MM.1S (cell line): Measurements from ENCODE around the gene EGF.

Experiments used
- DNase-seq: peaks from one replicate; pipeline ENCODE4 v3.0.0-alpha.2; 2015
- H2AFZ ChIP-seq: fragments of 300-600 bp; sonication (generic); 2 replicates; pipeline ENCODE4 v1.6.0; 2016; ENCODE audit warnings: antibody characterized with exemption, low read length
- H3F3A ChIP-seq: fragments of 300-600 bp; sonication (generic); 2 replicates; pipeline ENCODE4 v1.6.1; 2016; ENCODE audit warnings: mild to moderate bottlenecking, antibody characterized with exemption, low read length, moderate library complexity, mixed read lengths; ENCODE audit not compliant: insufficient read depth
- H3K27ac ChIP-seq: fragments of 300-600 bp; sonication (generic); 2 replicates; pipeline ENCODE4 v1.5.1; 2016; ENCODE audit warnings: mild to moderate bottlenecking, low read length
- H3K27me3 ChIP-seq: fragments of 300-600 bp; sonication (generic); replicated peaks from 2 replicates; pipeline ENCODE4 v1.6.0; 2016; ENCODE audit warnings: low read length; ENCODE audit not compliant: insufficient read depth
- H3K36me3 ChIP-seq: fragments of 300-600 bp; sonication (generic); replicated peaks from 2 replicates; pipeline ENCODE4 v1.6.1; 2016; ENCODE audit warnings: mild to moderate bottlenecking, low read length, mixed read lengths; ENCODE audit not compliant: insufficient read depth
- H3K4me1 ChIP-seq: fragments of 300-600 bp; sonication (generic); 2 replicates; pipeline ENCODE4 v1.6.1; 2016; ENCODE audit warnings: low read length, mixed read lengths
- H3K4me2 ChIP-seq: fragments of 300-600 bp; sonication (generic); 2 replicates; pipeline ENCODE4 v1.6.0; 2016; ENCODE audit warnings: low read depth, low read length
- H3K4me3 ChIP-seq: fragments of 300-600 bp; sonication (generic); 2 replicates; pipeline ENCODE4 v1.5.1; 2016; ENCODE audit warnings: low read length, mixed read lengths
- H3K79me2 ChIP-seq: fragments of 300-600 bp; sonication (generic); 2 replicates; pipeline ENCODE4 v1.6.1; 2016; ENCODE audit warnings: mixed run types, low read length, mixed read lengths
- H3K9ac ChIP-seq: fragments of 300-600 bp; sonication (generic); 2 replicates; pipeline ENCODE4 v1.6.1; 2016; ENCODE audit warnings: low read length, mixed read lengths
- H3K9me2 ChIP-seq: fragments of 300-600 bp; sonication (generic); replicated peaks from 2 replicates; pipeline ENCODE4 v1.6.1; 2016; ENCODE audit warnings: mild to moderate bottlenecking, low read length, mixed read lengths; ENCODE audit not compliant: insufficient read depth
- H3K9me3 ChIP-seq: fragments of 300-600 bp; sonication (generic); replicated peaks from 2 replicates; pipeline ENCODE4 v1.6.1; 2016; ENCODE audit warnings: mild to moderate bottlenecking, low read length, mixed read lengths; ENCODE audit not compliant: insufficient read depth
- H4K20me1 ChIP-seq: fragments of 300-600 bp; sonication (generic); 2 replicates; pipeline ENCODE4 v1.6.1; 2016; ENCODE audit warnings: mild to moderate bottlenecking, low read length, moderate library complexity, mixed read lengths; ENCODE audit not compliant: insufficient read depth
- CTCF ChIP-seq: fragments of 300-600 bp; sonication (generic); IDR thresholded peaks from 2 replicates; pipeline ENCODE4 v1.5.1; 2016; ENCODE audit warnings: antibody characterized with exemption, low read length, mixed read lengths
- EZH2 ChIP-seq: fragments of 300-600 bp; sonication (generic); optimal IDR thresholded peaks from 2 replicates; pipeline ENCODE3; 2017; ENCODE audit warnings: low read depth, mild to moderate bottlenecking, antibody characterized with exemption, low read length, mixed read lengths
- EZH2phosphoT487 ChIP-seq: fragments of 300-600 bp; sonication (generic); IDR thresholded peaks from 2 replicates; pipeline ENCODE4 v1.6.1; 2018; ENCODE audit warnings: antibody characterized with exemption, low read length

The EGF gene

DNA sequence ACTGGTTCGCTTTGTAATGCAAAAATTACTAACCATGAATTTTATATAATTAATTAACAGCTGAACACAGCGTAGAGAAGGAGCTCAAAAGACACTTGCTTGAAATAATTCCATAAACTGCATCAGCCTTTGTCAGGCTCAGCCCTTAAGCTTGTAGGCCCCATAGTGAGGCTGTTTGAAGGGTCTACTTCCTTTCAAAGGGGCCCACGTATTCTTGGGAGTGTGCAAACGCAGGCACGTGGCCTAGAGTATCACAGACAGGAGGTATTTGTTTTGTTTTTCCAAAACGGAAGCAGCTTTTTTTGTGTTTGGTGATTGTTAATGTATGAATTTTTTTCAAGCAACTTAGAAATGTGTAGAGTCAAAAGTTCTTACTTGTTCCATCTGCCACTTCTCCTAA lies 25.6 kb upstream of the EGF start:
- no peak overlapping the region for H3K4me2 ChIP-seq
- no peaks in the 10 kb centered on the region for H3K4me1 ChIP-seq
- DNase-seq: no peak
- TF ChIP-seq EZH2phosphoT487 (no peak), EZH2 (no peak), CTCF (no peak)
- no peak overlapping the region for H3K4me3 ChIP-seq
- H2AFZ ChIP-seq: no peak overlapping the region
- H3K9me3 ChIP-seq: no peaks in the 10 kb centered on the region
- no peaks in the 10 kb centered on the region for H3F3A ChIP-seq
- H3K79me2 ChIP-seq: no peaks in the 10 kb centered on the region
- H4K20me1 ChIP-seq: no peaks in the 10 kb centered on the region
- H3K9ac ChIP-seq: no peak overlapping the region
- H3K9me2 ChIP-seq: no peaks in the 10 kb centered on the region
- no peaks in the 10 kb centered on the region for H3K36me3 ChIP-seq
- H3K27ac ChIP-seq: no peak overlapping the region
- no peaks in the 10 kb centered on the region for H3K27me3 ChIP-seq

DNA sequence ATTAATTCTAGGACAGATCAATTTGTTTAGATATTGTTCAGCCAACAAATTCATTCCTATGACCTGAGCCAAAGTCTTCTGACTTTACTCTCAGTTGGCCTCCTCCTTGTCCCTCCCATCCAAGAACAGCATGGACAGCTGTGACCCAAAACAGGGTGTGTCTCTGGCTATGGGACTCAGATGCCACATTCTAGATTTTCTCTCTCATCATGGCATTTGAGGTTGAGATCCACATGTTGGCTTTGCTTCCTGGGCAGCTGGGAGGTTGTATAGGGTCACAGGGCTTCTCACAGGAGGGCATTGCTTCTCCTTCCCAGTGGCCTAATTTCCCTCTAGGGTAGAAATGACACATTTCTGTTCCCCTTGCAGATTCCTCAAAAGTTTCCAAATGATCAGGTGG lies 22.6 kb upstream of the EGF start:
- Histone ChIP-seq H3K79me2 (no peaks in the 10 kb centered on the region), H3K27me3 (no peaks in the 10 kb centered on the region), H3F3A (no peaks in the 10 kb centered on the region), H3K9me3 (no peaks in the 10 kb centered on the region), H4K20me1 (no peaks in the 10 kb centered on the region), H3K4me2 (no peak overlapping the region), H3K9me2 (no peaks in the 10 kb centered on the region), H2AFZ (no peak overlapping the region), H3K27ac (no peak overlapping the region), H3K9ac (no peak overlapping the region), H3K4me3 (no peak overlapping the region), H3K4me1 (no peaks in the 10 kb centered on the region), H3K36me3 (no peaks in the 10 kb centered on the region)
- DNase-seq: no peak
- TF ChIP-seq EZH2phosphoT487: no peak
- no peak for TF ChIP-seq EZH2
- no peak for TF ChIP-seq CTCF

GRCh38 chr4:109902559-109903251 lies 10.0 kb upstream of the EGF start:
- DNase-seq: no peak
- H3K4me3 ChIP-seq: no peak overlapping the region
- H3K27me3 ChIP-seq: no peaks in the 10 kb centered on the region
- no peaks in the 10 kb centered on the region for H3K9me2 ChIP-seq
- no peaks in the 10 kb centered on the region for H3K36me3 ChIP-seq
- H3K4me1 ChIP-seq: no peaks in the 10 kb centered on the region
- no peaks in the 10 kb centered on the region for H4K20me1 ChIP-seq
- no peaks in the 10 kb centered on the region for H3F3A ChIP-seq
- no peak overlapping the region for H3K9ac ChIP-seq
- no peak overlapping the region for H3K27ac ChIP-seq
- H2AFZ ChIP-seq: no peak overlapping the region
- H3K79me2 ChIP-seq: no peaks in the 10 kb centered on the region
- TF ChIP-seq EZH2 (no peak), EZH2phosphoT487 (no peak)
- H3K4me2 ChIP-seq: no peak overlapping the region
- no peaks in the 10 kb centered on the region for H3K9me3 ChIP-seq

DNA sequence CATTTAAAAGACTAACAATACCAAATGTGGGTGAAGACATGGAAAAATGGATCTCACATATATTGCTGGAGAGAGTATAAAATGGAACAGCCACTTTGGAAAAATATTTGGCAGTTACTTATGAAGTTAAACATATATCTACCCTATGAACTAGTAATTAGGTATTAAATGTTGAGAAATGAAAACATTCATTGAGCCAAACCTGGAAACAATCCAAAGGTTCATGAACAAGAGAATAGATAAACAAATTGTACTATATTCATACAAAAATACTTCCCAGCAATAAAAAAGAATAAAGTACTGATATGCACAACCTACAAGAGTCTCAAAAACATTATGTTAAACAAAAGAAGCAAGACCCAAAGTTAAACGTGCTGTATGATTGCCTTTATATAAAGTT lies 4.0 kb upstream of the EGF start:
- Histone ChIP-seq H3K9ac (no peak overlapping the region), H3K4me3 (no peak overlapping the region), H3K27me3 (no peaks in the 10 kb centered on the region), H3F3A (no peaks in the 10 kb centered on the region), H3K9me2 (no peaks in the 10 kb centered on the region), H3K36me3 (no peaks in the 10 kb centered on the region), H3K4me2 (no peak overlapping the region), H3K9me3 (no peaks in the 10 kb centered on the region), H3K79me2 (no peaks in the 10 kb centered on the region), H3K27ac (no peak overlapping the region), H3K4me1 (no peaks in the 10 kb centered on the region), H2AFZ (no peak overlapping the region), H4K20me1 (no peaks in the 10 kb centered on the region)
- TF ChIP-seq EZH2: no peak
- TF ChIP-seq CTCF: no peak
- no peak for TF ChIP-seq EZH2phosphoT487
- no peak for DNase-seq
